Glutamatergic neuron (in vitro differentiated cells): ENCODE measurements around the gene TGFB2. TPM values are rescaled to one million over a fixed set of nuclear protein-coding genes. Genes with fewer than 3 reads are reported as not detected.

ENCODE experiments used
- DNase-seq: peaks from one replicate; pipeline ENCODE4 v3.0.0; 2022
- H3K27ac Mint-ChIP-seq: one replicate; pipeline ENCODE4 v1.8.0; 2020; ENCODE audit warnings: mild to moderate bottlenecking, mixed read lengths, inconsistent platforms; ENCODE audit not compliant: unreplicated experiment
- H3K27me3 Mint-ChIP-seq: one replicate; pipeline ENCODE4 v1.8.0; 2020; ENCODE audit warnings: mild to moderate bottlenecking, moderate library complexity, mixed read lengths, inconsistent platforms; ENCODE audit not compliant: unreplicated experiment
- H3K36me3 Mint-ChIP-seq: one replicate; pipeline ENCODE4 v1.8.0; 2020; ENCODE audit warnings: mild to moderate bottlenecking, mixed read lengths, inconsistent platforms; ENCODE audit not compliant: unreplicated experiment
- H3K4me1 Mint-ChIP-seq: one replicate; pipeline ENCODE4 v1.8.0; 2020; ENCODE audit warnings: mild to moderate bottlenecking, low read depth, mixed read lengths, inconsistent platforms; ENCODE audit not compliant: unreplicated experiment
- H3K4me3 Mint-ChIP-seq: one replicate; pipeline ENCODE4 v1.8.0; 2020; ENCODE audit warnings: mild to moderate bottlenecking, mixed read lengths, inconsistent platforms; ENCODE audit not compliant: unreplicated experiment
- H3K9me3 Mint-ChIP-seq: one replicate; pipeline ENCODE4 v1.8.0; 2020; ENCODE audit warnings: mild to moderate bottlenecking, moderate library complexity, mixed read lengths, inconsistent platforms; ENCODE audit not compliant: unreplicated experiment
- total RNA-seq: library from RNA; stranded (reverse); fragmentation: NEBNext Ultra II Directional; extraction: Animal tissue kit (Norgen Biotek cat#: 25700); gene quantifications from one replicate; pipeline ENCODE4 v1.2.1, GENCODE V29; 2021; ENCODE audit not compliant: unreplicated experiment
- TF ChIP-seq, protein P1 (sequence below): fragments of 200-600 bp; sonication (generic); IDR thresholded peaks from one replicate; pipeline ENCODE4 v1.5.0; 2021; ENCODE audit not compliant: partially characterized antibody, unreplicated experiment

Gene TGFB2
- total RNA-seq, 1 donor from 2014 or later: 2.0 TPM

DNA sequence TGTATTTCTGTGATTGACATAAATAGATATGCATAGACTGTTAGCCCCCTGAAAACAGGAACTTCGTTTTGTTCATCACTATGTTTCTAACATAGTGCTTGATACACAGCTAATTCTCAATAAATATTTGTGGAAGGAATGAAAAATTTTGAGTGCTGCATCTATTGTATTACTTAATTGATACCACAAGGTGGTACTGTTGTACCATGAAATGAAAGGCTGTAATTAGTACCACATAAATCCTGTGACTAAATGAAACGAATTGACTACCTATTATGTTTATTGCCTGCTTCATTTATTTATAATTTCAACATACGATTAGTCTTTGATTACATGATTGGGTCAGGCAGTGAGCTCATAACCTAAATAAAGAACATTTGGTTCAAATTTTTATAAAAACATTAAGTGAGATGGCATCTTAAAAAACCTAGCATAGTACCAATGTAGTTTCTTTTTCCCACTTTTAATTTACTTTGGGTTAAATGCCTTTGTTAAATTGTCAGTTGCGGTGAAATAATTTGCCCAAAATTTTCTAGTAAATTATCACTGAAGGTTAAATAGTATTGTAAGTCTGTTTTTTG, 15.0 kb upstream of the TGFB2 start:
- DNase-seq: no peak
- Mint-ChIP-seq H3K4me1 (peaks cover 1% of the 10 kb centered on the region), H3K27ac (no peak overlapping the region), H3K4me3 (no peak overlapping the region), H3K27me3 (no peaks in the 10 kb centered on the region), H3K9me3 (no peaks in the 10 kb centered on the region), H3K36me3 (no peaks in the 10 kb centered on the region)
- TF ChIP-seq, protein P1, sequence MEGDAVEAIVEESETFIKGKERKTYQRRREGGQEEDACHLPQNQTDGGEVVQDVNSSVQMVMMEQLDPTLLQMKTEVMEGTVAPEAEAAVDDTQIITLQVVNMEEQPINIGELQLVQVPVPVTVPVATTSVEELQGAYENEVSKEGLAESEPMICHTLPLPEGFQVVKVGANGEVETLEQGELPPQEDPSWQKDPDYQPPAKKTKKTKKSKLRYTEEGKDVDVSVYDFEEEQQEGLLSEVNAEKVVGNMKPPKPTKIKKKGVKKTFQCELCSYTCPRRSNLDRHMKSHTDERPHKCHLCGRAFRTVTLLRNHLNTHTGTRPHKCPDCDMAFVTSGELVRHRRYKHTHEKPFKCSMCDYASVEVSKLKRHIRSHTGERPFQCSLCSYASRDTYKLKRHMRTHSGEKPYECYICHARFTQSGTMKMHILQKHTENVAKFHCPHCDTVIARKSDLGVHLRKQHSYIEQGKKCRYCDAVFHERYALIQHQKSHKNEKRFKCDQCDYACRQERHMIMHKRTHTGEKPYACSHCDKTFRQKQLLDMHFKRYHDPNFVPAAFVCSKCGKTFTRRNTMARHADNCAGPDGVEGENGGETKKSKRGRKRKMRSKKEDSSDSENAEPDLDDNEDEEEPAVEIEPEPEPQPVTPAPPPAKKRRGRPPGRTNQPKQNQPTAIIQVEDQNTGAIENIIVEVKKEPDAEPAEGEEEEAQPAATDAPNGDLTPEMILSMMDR: peak; percentile 76

DNA sequence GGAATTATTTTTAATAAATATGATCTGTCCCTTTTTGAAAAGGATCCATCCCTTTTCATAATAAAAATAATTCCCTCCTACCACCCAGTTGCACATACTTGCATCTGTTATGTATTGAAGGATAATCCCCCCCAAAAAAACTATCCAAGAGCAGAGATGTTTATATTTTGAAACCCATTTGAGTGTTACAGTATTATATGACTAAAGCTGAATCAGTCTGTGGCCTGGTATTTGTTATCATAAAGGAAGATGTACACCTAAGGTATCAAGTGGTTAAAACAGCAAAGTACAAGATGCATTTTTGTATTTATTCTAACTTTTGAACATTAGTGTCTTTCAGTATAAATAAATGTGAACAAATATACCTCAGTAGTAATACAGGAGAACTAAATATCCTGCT, 12.7 kb upstream of the TGFB2 start:
- TF ChIP-seq, protein P1: no peak
- Mint-ChIP-seq H3K27me3 (peaks cover 2% of the 10 kb centered on the region), H3K27ac (no peak overlapping the region), H3K9me3 (no peaks in the 10 kb centered on the region), H3K4me3 (no peak overlapping the region), H3K4me1 (peaks cover 9% of the 10 kb centered on the region), H3K36me3 (no peaks in the 10 kb centered on the region)
- DNase-seq: no peak

DNA sequence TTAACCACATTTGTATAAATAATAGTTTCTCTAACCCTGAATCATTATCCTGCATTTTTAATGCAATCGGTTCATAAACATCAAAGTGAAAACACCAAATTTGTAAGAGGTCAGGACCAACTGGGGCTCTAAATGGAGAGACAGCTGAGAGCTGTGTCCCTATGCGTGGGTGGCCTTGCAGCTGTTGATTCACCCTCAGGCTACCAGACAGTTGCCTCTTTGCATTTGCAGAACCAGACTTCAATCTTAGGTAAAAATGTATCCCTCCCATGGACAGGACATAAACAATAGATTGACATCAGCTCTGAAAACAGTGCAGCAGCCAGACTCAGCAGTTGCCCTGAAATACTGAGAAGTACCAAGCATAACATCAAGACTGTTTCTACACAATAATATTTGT, 8.8 kb upstream of the TGFB2 start:
- TF ChIP-seq, protein P1: no peak
- Mint-ChIP-seq H3K4me1 (peaks cover 9% of the 10 kb centered on the region), H3K27me3 (peaks cover 2% of the 10 kb centered on the region), H3K36me3 (no peaks in the 10 kb centered on the region), H3K4me3 (no peak overlapping the region), H3K9me3 (no peaks in the 10 kb centered on the region), H3K27ac (peak overlapping the region; percentile 52)
- DNase-seq: peak; percentile 44

DNA sequence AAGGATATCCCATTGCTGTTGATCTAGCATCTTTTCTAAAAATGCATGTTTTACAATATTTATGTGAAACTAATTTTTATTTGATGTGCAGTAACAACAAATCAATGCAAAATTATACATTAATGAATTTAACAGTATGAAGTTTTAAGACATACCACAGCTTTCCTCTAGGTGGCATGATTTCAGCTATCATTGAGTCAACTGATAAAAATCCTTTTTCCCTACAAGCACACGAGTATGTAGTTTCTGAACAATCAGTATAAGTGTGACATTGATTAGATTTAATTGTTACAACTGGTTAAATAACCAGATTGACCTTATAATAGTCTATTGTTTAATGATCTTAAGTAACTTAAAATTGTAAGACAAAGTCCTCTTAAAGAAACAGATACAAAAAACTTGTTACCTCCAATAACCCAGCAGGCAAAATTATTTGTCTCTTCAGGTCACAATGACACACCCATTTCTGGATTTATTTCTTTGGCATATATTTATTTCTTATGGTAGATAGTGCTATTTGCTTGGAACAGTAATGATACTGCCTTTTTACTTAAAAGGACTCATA, 5.8 kb upstream of the TGFB2 start:
- Mint-ChIP-seq H3K27me3 (peaks cover 2% of the 10 kb centered on the region), H3K27ac (no peak overlapping the region), H3K4me3 (no peak overlapping the region), H3K9me3 (no peaks in the 10 kb centered on the region), H3K36me3 (no peaks in the 10 kb centered on the region), H3K4me1 (peaks cover 9% of the 10 kb centered on the region)
- DNase-seq: no peak
- TF ChIP-seq, protein P1: peak; percentile 84

DNA sequence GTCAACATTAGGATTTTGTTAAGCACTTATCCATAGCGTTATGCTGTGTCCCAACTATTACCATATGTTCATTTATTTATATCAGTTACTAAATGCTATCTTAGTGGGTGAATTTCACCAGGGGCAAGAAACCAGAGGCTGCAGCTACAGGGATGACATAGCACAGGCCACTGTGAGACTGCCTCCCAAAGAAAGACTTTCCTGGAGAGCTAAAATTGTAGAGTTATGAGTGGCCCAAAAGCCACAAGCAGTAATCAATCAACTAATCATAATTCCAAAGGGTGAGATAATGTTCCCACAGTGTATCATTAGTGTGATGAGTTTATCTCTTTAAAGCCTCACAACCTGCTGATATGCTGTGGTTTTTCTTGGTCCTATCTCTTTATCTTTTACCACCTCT, 3.8 kb upstream of the TGFB2 start:
- peaks cover 3% of the 10 kb centered on the region for H3K9me3 Mint-ChIP-seq
- H3K4me1 Mint-ChIP-seq: peaks cover 5% of the 10 kb centered on the region
- no peaks in the 10 kb centered on the region for H3K36me3 Mint-ChIP-seq
- no peak overlapping the region for H3K4me3 Mint-ChIP-seq
- H3K27me3 Mint-ChIP-seq: peaks cover 3% of the 10 kb centered on the region
- TF ChIP-seq, protein P1: no peak
- no peak overlapping the region for H3K27ac Mint-ChIP-seq
- no peak for DNase-seq
